ENCODE data around the gene GPRIN3.

The GPRIN3 gene

DNA sequence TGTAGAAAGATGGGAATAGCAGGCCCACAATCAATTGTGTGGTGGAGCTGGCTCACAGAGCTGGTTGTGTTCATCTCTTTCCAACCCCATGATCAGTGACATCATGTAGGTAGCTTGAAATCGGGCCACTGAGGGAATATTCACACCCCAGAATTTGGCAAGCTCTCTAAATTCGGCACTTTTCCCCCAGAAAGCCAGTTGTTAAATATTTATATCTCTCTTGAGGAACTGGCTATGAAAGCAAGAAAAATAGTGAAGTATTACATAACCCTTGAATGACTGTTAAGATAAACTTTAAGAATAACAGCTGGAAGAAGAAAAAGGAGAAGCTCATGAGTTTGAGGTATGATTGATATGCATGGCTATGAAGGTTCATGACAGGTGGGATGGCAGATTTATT lies 38.9 kb downstream of the GPRIN3 start:
- H3K27me3 ChIP-seq (replicated peaks; ENCODE audit: control insufficient read depth, insufficient read depth, low read length) = 0 out of 2 replicates have a peak, but pooled peaks cover 1% of the 10 kb centered on the region
- no peak overlapping the region for H3K4me3 ChIP-seq (replicated peaks; ENCODE audit: low read depth, low read length)
- H3K36me3 ChIP-seq (ENCODE audit: control insufficient read depth, insufficient read depth, low read length) = no peaks in the 10 kb centered on the region
- TF ChIP-seq, protein P1, sequence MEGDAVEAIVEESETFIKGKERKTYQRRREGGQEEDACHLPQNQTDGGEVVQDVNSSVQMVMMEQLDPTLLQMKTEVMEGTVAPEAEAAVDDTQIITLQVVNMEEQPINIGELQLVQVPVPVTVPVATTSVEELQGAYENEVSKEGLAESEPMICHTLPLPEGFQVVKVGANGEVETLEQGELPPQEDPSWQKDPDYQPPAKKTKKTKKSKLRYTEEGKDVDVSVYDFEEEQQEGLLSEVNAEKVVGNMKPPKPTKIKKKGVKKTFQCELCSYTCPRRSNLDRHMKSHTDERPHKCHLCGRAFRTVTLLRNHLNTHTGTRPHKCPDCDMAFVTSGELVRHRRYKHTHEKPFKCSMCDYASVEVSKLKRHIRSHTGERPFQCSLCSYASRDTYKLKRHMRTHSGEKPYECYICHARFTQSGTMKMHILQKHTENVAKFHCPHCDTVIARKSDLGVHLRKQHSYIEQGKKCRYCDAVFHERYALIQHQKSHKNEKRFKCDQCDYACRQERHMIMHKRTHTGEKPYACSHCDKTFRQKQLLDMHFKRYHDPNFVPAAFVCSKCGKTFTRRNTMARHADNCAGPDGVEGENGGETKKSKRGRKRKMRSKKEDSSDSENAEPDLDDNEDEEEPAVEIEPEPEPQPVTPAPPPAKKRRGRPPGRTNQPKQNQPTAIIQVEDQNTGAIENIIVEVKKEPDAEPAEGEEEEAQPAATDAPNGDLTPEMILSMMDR (IDR thresholded peaks at IDR 0.05; ENCODE audit: insufficient read depth, low read length, poor library complexity, severe bottlenecking) = no peak
- no peak for DNase-seq (ENCODE audit: extremely low read depth, insufficient read length)

DNA sequence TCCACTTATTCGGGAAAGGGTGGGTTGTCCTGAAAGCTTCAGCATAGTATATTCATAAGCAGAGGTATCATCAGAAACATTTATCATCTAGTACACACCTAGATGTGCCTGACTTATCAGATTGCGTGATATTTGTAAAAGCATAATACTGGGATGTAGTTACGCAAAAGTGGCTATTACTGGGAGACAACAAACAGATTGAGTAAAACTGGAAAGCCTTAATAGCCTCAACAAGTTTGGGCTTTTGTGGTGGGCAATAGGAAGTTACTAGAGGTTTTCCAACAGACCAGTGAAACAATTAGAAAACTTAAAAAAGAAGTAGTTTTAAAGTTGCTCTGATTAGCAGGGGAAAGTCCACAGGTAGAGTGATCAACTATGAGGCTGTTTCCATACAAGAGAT lies 39.8 kb downstream of the GPRIN3 start:
- 0 out of 2 replicates have a peak, but pooled peaks cover 1% of the 10 kb centered on the region for H3K27me3 ChIP-seq (replicated peaks; ENCODE audit: control insufficient read depth, insufficient read depth, low read length)
- TF ChIP-seq, protein P1 (IDR thresholded peaks at IDR 0.05; ENCODE audit: insufficient read depth, low read length, poor library complexity, severe bottlenecking) = no peak
- no peak overlapping the region for H3K4me3 ChIP-seq (replicated peaks; ENCODE audit: low read depth, low read length)

DNA sequence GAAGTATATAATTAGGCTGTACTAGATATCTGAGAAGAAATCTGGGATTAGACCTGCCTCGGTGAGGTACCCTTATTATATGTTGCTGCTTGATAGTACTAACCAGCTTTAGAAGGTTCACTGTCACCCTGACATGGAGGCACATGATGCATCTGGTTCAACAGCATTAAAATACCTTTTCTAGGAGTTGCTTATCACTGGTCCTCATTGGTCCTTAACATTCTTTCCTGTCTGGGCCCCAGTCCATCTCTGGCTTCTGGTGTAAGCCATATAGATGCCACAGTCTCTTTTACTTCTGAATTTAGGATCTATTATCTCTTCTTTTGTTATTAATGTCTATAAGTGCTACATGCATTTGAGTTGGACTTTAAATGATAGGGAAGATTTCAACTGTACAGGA lies 40.2 kb downstream of the GPRIN3 start:
- Histone ChIP-seq H3K36me3 (ENCODE audit: control insufficient read depth, insufficient read depth, low read length) (no peaks in the 10 kb centered on the region), H3K4me3 (replicated peaks; ENCODE audit: low read depth, low read length) (no peak overlapping the region), H3K27me3 (replicated peaks; ENCODE audit: control insufficient read depth, insufficient read depth, low read length) (0 out of 2 replicates have a peak, but pooled peaks cover 1% of the 10 kb centered on the region)
- DNase-seq (ENCODE audit: extremely low read depth, insufficient read length) = no peak
- TF ChIP-seq, protein P1 (IDR thresholded peaks at IDR 0.05; ENCODE audit: insufficient read depth, low read length, poor library complexity, severe bottlenecking) = no peak

More for the DNA sequence above, 39.8 kb downstream of the GPRIN3 start:
- no peaks in the 10 kb centered on the region for H3K36me3 ChIP-seq (ENCODE audit: control insufficient read depth, insufficient read depth, low read length)
- no peak for DNase-seq (ENCODE audit: extremely low read depth, insufficient read length)

DNA sequence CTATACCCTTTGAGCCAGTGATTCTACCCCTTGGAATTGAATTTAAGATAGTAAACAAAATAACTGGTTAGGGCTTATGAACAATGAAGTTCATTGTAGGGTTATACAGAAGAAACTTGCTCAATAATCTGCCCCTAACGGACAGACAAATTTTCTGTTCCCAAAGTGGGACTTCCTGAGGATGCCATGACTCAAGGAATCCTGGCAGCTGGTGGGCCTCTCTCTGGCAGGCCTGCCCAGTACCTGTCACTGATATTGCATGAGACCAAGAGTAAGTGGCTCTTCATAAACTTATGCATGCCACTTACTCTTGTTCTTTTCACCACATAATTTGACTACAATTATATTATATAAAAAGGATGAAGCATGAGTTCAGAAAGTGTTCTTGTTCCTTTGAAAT lies 41.5 kb downstream of the GPRIN3 start:
- H3K27me3 ChIP-seq (replicated peaks; ENCODE audit: control insufficient read depth, insufficient read depth, low read length) = 0 out of 2 replicates have a peak, but pooled peaks cover 1% of the 10 kb centered on the region
- H3K4me3 ChIP-seq (replicated peaks; ENCODE audit: low read depth, low read length) = no peak overlapping the region
- TF ChIP-seq, protein P1 (IDR thresholded peaks at IDR 0.05; ENCODE audit: insufficient read depth, low read length, poor library complexity, severe bottlenecking) = no peak
- no peak for DNase-seq (ENCODE audit: extremely low read depth, insufficient read length)
- H3K36me3 ChIP-seq (ENCODE audit: control insufficient read depth, insufficient read depth, low read length) = no peaks in the 10 kb centered on the region

DNA sequence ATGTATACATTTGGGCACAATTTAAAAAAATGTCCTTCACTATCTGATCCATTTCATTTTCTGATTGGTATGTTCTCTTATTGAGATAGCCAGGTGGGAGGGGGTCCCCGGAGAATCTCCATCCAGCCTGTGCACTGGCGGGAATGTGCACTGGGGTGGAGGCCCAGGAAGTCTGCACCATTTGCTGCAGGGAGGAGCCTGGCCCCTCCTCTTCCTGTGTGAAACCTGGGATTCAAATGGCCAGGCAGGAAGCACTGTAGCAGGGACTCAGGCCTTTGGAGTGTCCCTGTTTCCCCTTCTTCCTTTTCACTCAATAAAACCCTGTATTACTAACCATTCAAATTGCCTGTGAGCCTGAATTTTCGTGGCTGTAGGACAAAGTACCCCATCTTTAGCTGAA lies 44.3 kb downstream of the GPRIN3 start:
- DNase-seq (ENCODE audit: extremely low read depth, insufficient read length) = no peak
- Histone ChIP-seq H3K36me3 (ENCODE audit: control insufficient read depth, insufficient read depth, low read length) (no peaks in the 10 kb centered on the region), H3K4me3 (replicated peaks; ENCODE audit: low read depth, low read length) (no peak overlapping the region), H3K27me3 (replicated peaks; ENCODE audit: control insufficient read depth, insufficient read depth, low read length) (0 out of 2 replicates have a peak, but pooled peaks cover under 1% of the 10 kb centered on the region)
- TF ChIP-seq, protein P1 (IDR thresholded peaks at IDR 0.05; ENCODE audit: insufficient read depth, low read length, poor library complexity, severe bottlenecking) = no peak

Measured in GM06990 (cell line).